Liver (tissue), 9 donors: ENCODE data around the gene IFT81. TPM values are rescaled to one million over a fixed set of nuclear protein-coding genes. Genes with fewer than 3 reads are reported as not detected.

ENCODE experiments used
- DNase-seq: peaks from one replicate; pipeline ENCODE4 v3.0.0-alpha.2; 2017; ENCODE audit warnings: low spot score
- H3K27ac ChIP-seq, 2 donors: one replicate each; pipeline ENCODE4 v1.7.0; 2013; ENCODE audit warnings: inconsistent platforms in 2 of 2, low read length in 2 of 2, control low read depth in 1 of 2, low read depth in 1 of 2, mild to moderate bottlenecking in 1 of 2
- H3K27me3 ChIP-seq, 4 donors: one replicate each; pipeline versions ENCODE4 v1.6.1 to v1.7.0; 2013; ENCODE audit warnings: low read length in 3 of 4, inconsistent platforms in 1 of 4, mild to moderate bottlenecking in 1 of 4, moderate library complexity in 1 of 4; ENCODE audit not compliant: control insufficient read depth in 4 of 4, insufficient read depth in 4 of 4
- H3K36me3 ChIP-seq, 4 donors: one replicate each; pipeline versions ENCODE4 v1.6.1 to v1.7.0; 2013; ENCODE audit warnings: low read length in 3 of 4, mild to moderate bottlenecking in 3 of 4, low read depth in 1 of 4, moderate library complexity in 1 of 4; ENCODE audit not compliant: control insufficient read depth in 4 of 4, insufficient read depth in 3 of 4
- H3K4me1 ChIP-seq, 4 donors: one replicate each; pipeline versions ENCODE4 v1.6.1 to v1.7.0; 2013; ENCODE audit warnings: low read length in 3 of 4, mild to moderate bottlenecking in 3 of 4, moderate library complexity in 1 of 4; ENCODE audit not compliant: control insufficient read depth in 4 of 4, insufficient read depth in 4 of 4
- H3K4me3 ChIP-seq, 3 donors: one replicate each; pipeline versions ENCODE4 v1.6.1 to v1.7.0; 2013; ENCODE audit warnings: low read length in 3 of 3, control low read depth in 1 of 3, low read depth in 1 of 3, mild to moderate bottlenecking in 1 of 3
- H3K9ac ChIP-seq, 2 donors: one replicate each; pipeline ENCODE4 v1.7.0; 2013; ENCODE audit warnings: low read length in 2 of 2, mild to moderate bottlenecking in 2 of 2, moderate library complexity in 2 of 2, control low read depth in 1 of 2, low read depth in 1 of 2
- H3K9me3 ChIP-seq, 4 donors: one replicate each; pipeline versions ENCODE4 v1.6.1 to v1.7.0; 2013; ENCODE audit warnings: low read length in 3 of 4; ENCODE audit not compliant: control insufficient read depth in 4 of 4
- ATF3 ChIP-seq: IDR thresholded peaks from 2 replicates; pipeline ENCODE4 v1.6.1; 2016; ENCODE audit warnings: antibody characterized with exemption
- EGR1 ChIP-seq, 2 donors: IDR thresholded peaks; 2 replicates each; pipeline ENCODE4 v1.6.1; 2016 to 2018; ENCODE audit warnings: antibody characterized with exemption in 2 of 2, low read depth in 2 of 2
- FOXA1 ChIP-seq: IDR thresholded peaks from 2 replicates; pipeline ENCODE4 v1.6.1; 2016; ENCODE audit warnings: antibody characterized with exemption
- FOXA2 ChIP-seq: IDR thresholded peaks from 2 replicates; pipeline ENCODE4 v1.6.1; 2016; ENCODE audit warnings: antibody characterized with exemption
- GABPA ChIP-seq, 2 donors: IDR thresholded peaks in 1 of 2; conservative IDR thresholded peaks in 1 of 2; 2 replicates each; pipeline ENCODE4 v1.6.1; 2016; ENCODE audit warnings: antibody characterized with exemption in 2 of 2, mild to moderate bottlenecking in 1 of 2, moderate library complexity in 1 of 2
- HNF4A ChIP-seq, 2 donors: conservative IDR thresholded peaks; 2 replicates each; pipeline ENCODE4 v1.6.1; 2016; ENCODE audit warnings: antibody characterized with exemption in 2 of 2, mild to moderate bottlenecking in 2 of 2
- HNF4G ChIP-seq: IDR thresholded peaks from 2 replicates; pipeline ENCODE4 v1.6.1; 2016; ENCODE audit warnings: antibody characterized with exemption
- JUND ChIP-seq, 2 donors: IDR thresholded peaks; 2 replicates each; pipeline ENCODE4 v1.6.1; 2016; ENCODE audit warnings: antibody characterized with exemption in 2 of 2
- MAX ChIP-seq: IDR thresholded peaks from 2 replicates; pipeline ENCODE4 v1.6.1; 2016; ENCODE audit warnings: antibody characterized with exemption
- NR2F2 ChIP-seq: IDR thresholded peaks from 2 replicates; pipeline ENCODE4 v1.6.1; 2016; ENCODE audit warnings: antibody characterized with exemption
- RAD21 ChIP-seq, 2 donors: IDR thresholded peaks; 2 replicates each; pipeline ENCODE4 v1.6.1; 2016; ENCODE audit warnings: antibody characterized with exemption in 2 of 2, mild to moderate bottlenecking in 2 of 2
- RXRA ChIP-seq, 2 donors: IDR thresholded peaks; 2 replicates each; pipeline ENCODE4 v1.6.1; 2017 to 2018; ENCODE audit warnings: antibody characterized with exemption in 2 of 2, mild to moderate bottlenecking in 1 of 2
- SP1 ChIP-seq: IDR thresholded peaks from 2 replicates; pipeline ENCODE4 v1.6.1; 2018; ENCODE audit warnings: antibody characterized with exemption, mild to moderate bottlenecking
- TAF1 ChIP-seq: conservative IDR thresholded peaks from 2 replicates; pipeline ENCODE4 v1.6.1; 2016; ENCODE audit warnings: antibody characterized with exemption, mild to moderate bottlenecking
- YY1 ChIP-seq: IDR thresholded peaks from 2 replicates; pipeline ENCODE4 v1.6.1; 2016; ENCODE audit warnings: antibody characterized with exemption, mild to moderate bottlenecking
- ZBTB33 ChIP-seq: IDR thresholded peaks from 2 replicates; pipeline ENCODE4 v1.6.1; 2016; ENCODE audit warnings: antibody characterized with exemption
- WGBS: extraction: QIAGEN DNeasy Blood & Tissue Kit; methylation state at CpG from one replicate; pipeline ENCODE4 v1.1.7; 2013; 5-methylcytosine and 5-hydroxymethylcytosine counted together
- polyA plus RNA-seq, 2 donors: library from polyadenylated mRNA; stranded (reverse) in 1 of 2; unstranded in 1 of 2; fragments of 200-250 nt in 1 of 2; fragments of >200 nt in 1 of 2; fragmentation: Nextera tagmentation in 1 of 2; extraction: Ambion mirVana in 1 of 2; gene quantifications; one replicate each; pipeline versions ENCODE4 v1.2.1 to v1.2.3, GENCODE V29; 2013 to 2015
- total RNA-seq, 2 donors: library from RNA; depleted of rRNA; stranded (reverse); fragments of >200 nt; gene quantifications; one replicate each; pipeline ENCODE4 v1.2.3, GENCODE V29; 2014
- TF ChIP-seq, protein P1 (sequence below): IDR thresholded peaks from 2 replicates; pipeline ENCODE4 v1.6.1; 2016; ENCODE audit warnings: antibody characterized with exemption, mild to moderate bottlenecking
- TF ChIP-seq, protein P2 (sequence below): fragments of 150-350 bp; IDR thresholded peaks from 2 replicates; pipeline ENCODE4 v1.5.1; 2017; ENCODE audit warnings: improper control_type of control experiment, low read depth, low read length; ENCODE audit not compliant: missing input control
- donor health status: healthy.
- donor health status: healthy.
- donor health status: healthy.
- donor health status: healthy.
- donor health status: healthy.

IFT81 gene
- total and polyA plus RNA-seq, 4 donors, result 1.9 to 4.9 (median 2.8) TPM

GRCh38 chr12:110091136-110091711 is 32.9 kb upstream of the IFT81 start:
- H3K27ac ChIP-seq, result peak overlapping the region; percentile 79 to 89
- no peak for TF ChIP-seq RAD21 (IDR thresholded peaks at IDR 0.05)
- TF ChIP-seq, protein P1, sequence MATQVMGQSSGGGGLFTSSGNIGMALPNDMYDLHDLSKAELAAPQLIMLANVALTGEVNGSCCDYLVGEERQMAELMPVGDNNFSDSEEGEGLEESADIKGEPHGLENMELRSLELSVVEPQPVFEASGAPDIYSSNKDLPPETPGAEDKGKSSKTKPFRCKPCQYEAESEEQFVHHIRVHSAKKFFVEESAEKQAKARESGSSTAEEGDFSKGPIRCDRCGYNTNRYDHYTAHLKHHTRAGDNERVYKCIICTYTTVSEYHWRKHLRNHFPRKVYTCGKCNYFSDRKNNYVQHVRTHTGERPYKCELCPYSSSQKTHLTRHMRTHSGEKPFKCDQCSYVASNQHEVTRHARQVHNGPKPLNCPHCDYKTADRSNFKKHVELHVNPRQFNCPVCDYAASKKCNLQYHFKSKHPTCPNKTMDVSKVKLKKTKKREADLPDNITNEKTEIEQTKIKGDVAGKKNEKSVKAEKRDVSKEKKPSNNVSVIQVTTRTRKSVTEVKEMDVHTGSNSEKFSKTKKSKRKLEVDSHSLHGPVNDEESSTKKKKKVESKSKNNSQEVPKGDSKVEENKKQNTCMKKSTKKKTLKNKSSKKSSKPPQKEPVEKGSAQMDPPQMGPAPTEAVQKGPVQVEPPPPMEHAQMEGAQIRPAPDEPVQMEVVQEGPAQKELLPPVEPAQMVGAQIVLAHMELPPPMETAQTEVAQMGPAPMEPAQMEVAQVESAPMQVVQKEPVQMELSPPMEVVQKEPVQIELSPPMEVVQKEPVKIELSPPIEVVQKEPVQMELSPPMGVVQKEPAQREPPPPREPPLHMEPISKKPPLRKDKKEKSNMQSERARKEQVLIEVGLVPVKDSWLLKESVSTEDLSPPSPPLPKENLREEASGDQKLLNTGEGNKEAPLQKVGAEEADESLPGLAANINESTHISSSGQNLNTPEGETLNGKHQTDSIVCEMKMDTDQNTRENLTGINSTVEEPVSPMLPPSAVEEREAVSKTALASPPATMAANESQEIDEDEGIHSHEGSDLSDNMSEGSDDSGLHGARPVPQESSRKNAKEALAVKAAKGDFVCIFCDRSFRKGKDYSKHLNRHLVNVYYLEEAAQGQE, result peak; percentile 64
- no peak for TF ChIP-seq TAF1
- TF ChIP-seq HNF4G, result peak; percentile 27
- TF ChIP-seq RXRA (IDR thresholded peaks at IDR 0.05), result peak; percentile 89 to 93
- TF ChIP-seq, protein P2, sequence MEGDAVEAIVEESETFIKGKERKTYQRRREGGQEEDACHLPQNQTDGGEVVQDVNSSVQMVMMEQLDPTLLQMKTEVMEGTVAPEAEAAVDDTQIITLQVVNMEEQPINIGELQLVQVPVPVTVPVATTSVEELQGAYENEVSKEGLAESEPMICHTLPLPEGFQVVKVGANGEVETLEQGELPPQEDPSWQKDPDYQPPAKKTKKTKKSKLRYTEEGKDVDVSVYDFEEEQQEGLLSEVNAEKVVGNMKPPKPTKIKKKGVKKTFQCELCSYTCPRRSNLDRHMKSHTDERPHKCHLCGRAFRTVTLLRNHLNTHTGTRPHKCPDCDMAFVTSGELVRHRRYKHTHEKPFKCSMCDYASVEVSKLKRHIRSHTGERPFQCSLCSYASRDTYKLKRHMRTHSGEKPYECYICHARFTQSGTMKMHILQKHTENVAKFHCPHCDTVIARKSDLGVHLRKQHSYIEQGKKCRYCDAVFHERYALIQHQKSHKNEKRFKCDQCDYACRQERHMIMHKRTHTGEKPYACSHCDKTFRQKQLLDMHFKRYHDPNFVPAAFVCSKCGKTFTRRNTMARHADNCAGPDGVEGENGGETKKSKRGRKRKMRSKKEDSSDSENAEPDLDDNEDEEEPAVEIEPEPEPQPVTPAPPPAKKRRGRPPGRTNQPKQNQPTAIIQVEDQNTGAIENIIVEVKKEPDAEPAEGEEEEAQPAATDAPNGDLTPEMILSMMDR, result no peak
- no peak for TF ChIP-seq FOXA2
- TF ChIP-seq MAX, result peak; percentile 55
- TF ChIP-seq GABPA (IDR thresholded peaks at IDR 0.05 in 1 of 2, conservative IDR thresholded peaks at IDR 0.05 in 1 of 2), result peak in 1 of 2 donors; percentile 47
- no peak for TF ChIP-seq FOXA1
- no peak for TF ChIP-seq EGR1 (IDR thresholded peaks at IDR 0.05; ENCODE audit: low read depth in 2 of 2)
- TF ChIP-seq ZBTB33, result peak; percentile 56
- no peak for TF ChIP-seq SP1
- peak; percentile 65 to 82 for TF ChIP-seq HNF4A (conservative IDR thresholded peaks at IDR 0.05)
- no peak for TF ChIP-seq ATF3
- TF ChIP-seq NR2F2, result peak; percentile 89
- peak; percentile 65 for TF ChIP-seq YY1
- peak in 1 of 2 donors; percentile 48 for TF ChIP-seq JUND (IDR thresholded peaks at IDR 0.05)
- H3K9ac ChIP-seq, result peak overlapping the region in 1 of 2 donors; percentile 62
- 28% methylated on average over 3 of the region's 3 CpGs for WGBS
- no peaks in the 10 kb centered on the region for H3K36me3 ChIP-seq
- H3K9me3 ChIP-seq, result no peaks in the 10 kb centered on the region
- H3K27me3 ChIP-seq, result no peaks in the 10 kb centered on the region
- peak overlapping the region in 1 of 3 donors; percentile 21 for H3K4me3 ChIP-seq
- DNase-seq, result peak; percentile 50
- H3K4me1 ChIP-seq, result peaks cover 9 to 30% (median 25%) of the 10 kb centered on the region in 4 donors
